Muscle of leg (tissue), 11 donors: ENCODE measurements around the gene MYO1E. TPM values are rescaled to one million over a fixed set of nuclear protein-coding genes. Genes with fewer than 3 reads are reported as not detected.
A peak's percentile ranks its signal among the peaks of the same experiment; 100 is the strongest.

Experiments used
- DNase-seq: peaks from one replicate; pipeline ENCODE4 v3.0.0; 2013
- H3K27ac ChIP-seq: one replicate; pipeline ENCODE4 v1.5.1; 2013; ENCODE audit warnings: mild to moderate bottlenecking, low read length, control low read depth
- H3K27me3 ChIP-seq: one replicate; pipeline ENCODE4 v1.6.1; 2013; ENCODE audit warnings: low read length; ENCODE audit not compliant: control insufficient read depth, insufficient read depth
- H3K36me3 ChIP-seq: one replicate; pipeline ENCODE4 v1.6.1; 2013; ENCODE audit warnings: low read length; ENCODE audit not compliant: control insufficient read depth, insufficient read depth
- H3K4me1 ChIP-seq: one replicate; pipeline ENCODE4 v1.6.1; 2013; ENCODE audit warnings: low read length; ENCODE audit not compliant: control insufficient read depth, insufficient read depth
- H3K4me3 ChIP-seq: one replicate; pipeline ENCODE4 v1.5.1; 2013; ENCODE audit warnings: low read length, control low read depth
- H3K9me3 ChIP-seq: replicated peaks from 2 replicates; pipeline ENCODE4 v1.6.1; 2013; ENCODE audit warnings: low read depth, low read length; ENCODE audit not compliant: control insufficient read depth
- WGBS: methylation state at CpG from one replicate; pipeline ENCODE4 v1.1.5; 2013; ENCODE audit warnings: missing lambda C conversion rate; ENCODE audit not compliant: insufficient coverage; 5-methylcytosine and 5-hydroxymethylcytosine counted together
- polyA plus RNA-seq, 8 donors: library from polyadenylated mRNA; unstranded; fragments of 120-200 nt; gene quantifications; one replicate each; pipeline versions ENCODE4 v1.2.1 to v1.2.3, GENCODE V29; 2013; ENCODE audit warnings: inconsistent platforms in 1 of 8, low replicate concordance in 1 of 8; ENCODE audit not compliant: insufficient read length in 8 of 8, insufficient read depth in 1 of 8
- total RNA-seq: library from RNA; stranded (reverse); fragments of 120-200 nt; gene quantifications from one replicate; pipeline ENCODE4 v1.2.4, GENCODE V29; 2013

The MYO1E gene
- total and polyA plus RNA-seq, 9 donors: 30.2 to 44.0 (median 36.1) TPM

DNA sequence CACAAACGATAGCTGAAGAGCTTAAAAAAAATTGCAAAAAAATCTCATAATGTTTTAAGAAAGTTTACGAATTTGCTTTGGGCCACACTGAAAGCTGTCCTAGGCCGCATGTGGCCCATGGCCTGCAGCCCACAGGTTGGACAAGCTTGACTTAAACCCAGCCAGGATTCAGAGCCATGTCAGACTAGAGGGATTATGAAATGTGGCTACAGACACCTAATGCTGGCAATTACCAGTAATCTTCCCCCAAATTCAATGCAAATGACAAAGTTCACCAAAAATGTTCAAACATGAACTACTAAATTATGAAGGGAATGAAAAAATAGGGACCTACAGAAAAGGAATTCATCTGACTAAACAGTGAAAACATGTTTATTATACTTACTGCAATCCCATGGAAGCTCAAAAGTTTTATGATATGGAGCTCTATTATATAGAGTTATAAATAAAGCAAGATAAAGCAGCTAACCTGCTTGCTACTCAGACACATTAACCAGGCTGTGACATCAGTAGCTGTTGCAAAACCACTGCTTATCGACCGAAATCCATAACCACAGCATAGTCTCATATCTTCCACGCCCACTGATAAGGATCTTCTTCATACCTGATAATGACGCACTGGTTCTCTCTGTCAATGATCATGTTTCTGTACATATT, 116.9 kb downstream of the MYO1E start:
- Histone ChIP-seq H3K4me3 (no peak overlapping the region), H3K4me1 (no peaks in the 10 kb centered on the region), H3K36me3 (no peaks in the 10 kb centered on the region), H3K27ac (no peak overlapping the region), H3K27me3 (no peaks in the 10 kb centered on the region), H3K9me3 (no peaks in the 10 kb centered on the region)
- WGBS: 93% methylated on average over 4 of the region's 7 CpGs
- DNase-seq: no peak

DNA sequence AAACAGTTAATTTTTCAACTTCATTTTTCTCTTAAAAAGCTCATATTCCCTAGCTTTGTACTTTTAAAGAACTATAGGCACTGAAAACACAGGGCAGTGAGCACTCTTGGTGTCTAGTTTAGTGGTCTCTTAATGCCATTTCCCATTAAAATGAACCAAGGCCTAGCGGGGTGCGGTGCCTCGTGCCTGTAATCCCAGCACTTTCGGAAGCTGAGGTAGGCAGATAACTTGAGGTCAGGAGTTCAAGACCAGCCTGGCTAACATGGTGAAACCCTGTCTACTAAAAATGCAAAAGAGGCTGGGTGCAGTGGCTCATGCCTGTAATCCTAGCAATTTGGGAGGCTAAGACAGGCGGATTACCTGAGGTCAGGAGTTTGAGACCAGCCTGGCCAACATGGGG, 120.5 kb downstream of the MYO1E start:
- no peak overlapping the region for H3K27ac ChIP-seq
- H3K27me3 ChIP-seq: no peaks in the 10 kb centered on the region
- WGBS: 100% methylated on average over 3 of the region's 5 CpGs
- no peak for DNase-seq
- no peak overlapping the region for H3K4me3 ChIP-seq
- H3K9me3 ChIP-seq: no peaks in the 10 kb centered on the region
- peaks cover 5% of the 10 kb centered on the region for H3K36me3 ChIP-seq
- H3K4me1 ChIP-seq: peaks cover 2% of the 10 kb centered on the region

DNA sequence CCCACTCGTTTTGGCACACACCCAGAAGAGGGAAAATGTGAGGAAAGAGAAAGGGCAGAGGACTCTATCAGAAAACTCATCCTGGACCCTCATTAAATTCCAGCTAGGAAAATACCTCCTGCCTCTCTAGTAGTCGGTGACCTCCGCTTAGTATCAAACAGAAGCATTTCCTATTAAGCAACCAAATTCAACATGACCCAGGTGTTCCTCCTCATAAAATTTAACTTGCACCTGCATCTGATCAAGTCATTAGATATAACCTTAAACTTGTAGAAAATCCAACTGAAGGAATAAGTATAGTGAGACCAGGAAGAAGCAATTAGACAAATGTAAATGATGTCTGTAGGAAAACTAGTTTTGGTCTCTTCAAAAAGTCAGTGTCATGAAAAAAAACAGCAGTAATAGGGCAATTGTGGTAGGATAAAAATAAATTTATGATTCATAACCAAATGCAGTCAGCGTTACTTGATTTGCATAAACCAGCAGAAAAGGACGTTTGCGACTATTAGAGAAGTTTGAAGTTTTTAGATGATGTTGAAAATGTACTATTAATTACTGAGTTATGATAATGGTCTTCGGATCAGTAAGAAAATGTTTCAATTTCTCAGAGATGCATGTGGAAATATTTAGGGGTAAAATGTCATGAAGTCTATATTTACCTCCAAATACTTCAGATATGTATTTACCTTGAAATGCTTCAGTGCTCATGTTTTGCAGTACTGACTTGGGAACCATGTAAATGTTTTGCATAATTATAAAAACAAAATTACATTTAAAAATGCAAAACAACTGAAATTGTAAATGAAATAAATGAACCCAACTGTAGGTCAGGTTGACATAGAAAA, 121.4 kb downstream of the MYO1E start:
- no peak overlapping the region for H3K4me3 ChIP-seq
- H3K27ac ChIP-seq: no peak overlapping the region
- no peaks in the 10 kb centered on the region for H3K27me3 ChIP-seq
- WGBS: no CpG with 5 or more reads among the region's 7 CpGs
- no peaks in the 10 kb centered on the region for H3K9me3 ChIP-seq
- no peak for DNase-seq
- H3K4me1 ChIP-seq: peaks cover 2% of the 10 kb centered on the region
- H3K36me3 ChIP-seq: peaks cover 5% of the 10 kb centered on the region

GRCh38 chr15:59250249-59250648, 122.4 kb downstream of the MYO1E start:
- Histone ChIP-seq H3K4me1 (peaks cover 2% of the 10 kb centered on the region), H3K9me3 (no peaks in the 10 kb centered on the region), H3K4me3 (no peak overlapping the region), H3K27ac (no peak overlapping the region), H3K36me3 (peaks cover 5% of the 10 kb centered on the region), H3K27me3 (no peaks in the 10 kb centered on the region)
- WGBS: 75% methylated on average over 8 of the region's 13 CpGs
- no peak for DNase-seq

GRCh38 chr15:59249816-59250215, 122.9 kb downstream of the MYO1E start:
- Histone ChIP-seq H3K9me3 (no peaks in the 10 kb centered on the region), H3K4me3 (no peak overlapping the region), H3K4me1 (peaks cover 2% of the 10 kb centered on the region), H3K27ac (no peak overlapping the region), H3K27me3 (no peaks in the 10 kb centered on the region), H3K36me3 (peaks cover 5% of the 10 kb centered on the region)
- no peak for DNase-seq
- WGBS: 80% methylated on average over 3 of the region's 5 CpGs

- peaks cover 2% of the 10 kb centered on the region for H3K4me1 ChIP-seq
- H3K27ac ChIP-seq: no peak overlapping the region
- WGBS: 17% methylated on average over 1 of the region's 2 CpGs
- DNase-seq: peak; percentile 58
- H3K27me3 ChIP-seq: no peaks in the 10 kb centered on the region
- no peaks in the 10 kb centered on the region for H3K9me3 ChIP-seq
- H3K4me3 ChIP-seq: no peak overlapping the region
- H3K36me3 ChIP-seq: peaks cover 5% of the 10 kb centered on the region
These were observed 125.3 kb downstream of the MYO1E start for GRCh38 chr15:59247364-59247763.

DNA sequence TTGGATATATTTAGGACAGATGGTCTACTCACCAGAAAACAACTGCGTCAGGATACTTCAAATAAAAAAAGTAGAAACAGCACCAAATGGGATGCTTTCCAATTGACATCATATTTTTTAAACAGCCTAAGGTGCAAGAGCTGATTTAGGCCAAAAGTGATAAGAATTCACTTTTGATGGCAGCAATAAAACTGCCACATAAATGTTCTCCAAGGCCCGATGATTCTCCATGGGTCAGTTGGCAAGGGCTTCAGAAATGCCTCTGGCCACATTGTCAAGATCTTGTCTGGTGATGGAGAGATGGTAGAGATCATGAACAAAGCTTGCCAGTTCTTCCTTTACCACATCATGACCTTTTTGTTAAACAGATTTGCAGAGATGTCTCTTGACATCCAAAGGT, 127.1 kb downstream of the MYO1E start:
- no CpG with 5 or more reads among the region's 2 CpGs for WGBS
- peaks cover 5% of the 10 kb centered on the region for H3K36me3 ChIP-seq
- H3K27me3 ChIP-seq: no peaks in the 10 kb centered on the region
- no peak overlapping the region for H3K4me3 ChIP-seq
- H3K9me3 ChIP-seq: no peaks in the 10 kb centered on the region
- no peak for DNase-seq
- H3K27ac ChIP-seq: no peak overlapping the region
- peaks cover 2% of the 10 kb centered on the region for H3K4me1 ChIP-seq

- DNase-seq: no peak
- Histone ChIP-seq H3K9me3 (no peaks in the 10 kb centered on the region), H3K4me1 (peaks cover 4% of the 10 kb centered on the region), H3K27ac (no peak overlapping the region), H3K4me3 (no peak overlapping the region), H3K27me3 (no peaks in the 10 kb centered on the region), H3K36me3 (no peaks in the 10 kb centered on the region)
- no CpG with 5 or more reads among the region's 3 CpGs for WGBS
These were observed 128.3 kb downstream of the MYO1E start for GRCh38 chr15:59244337-59244736.

- Histone ChIP-seq H3K27ac (no peak overlapping the region), H3K9me3 (no peaks in the 10 kb centered on the region), H3K27me3 (no peaks in the 10 kb centered on the region), H3K4me3 (no peak overlapping the region), H3K4me1 (peaks cover 4% of the 10 kb centered on the region), H3K36me3 (no peaks in the 10 kb centered on the region)
- 82% methylated on average over 2 of the region's 5 CpGs for WGBS
- DNase-seq: no peak
These were observed 129.0 kb downstream of the MYO1E start for GRCh38 chr15:59243622-59244021.

GRCh38 chr15:59242649-59243048, 130.0 kb downstream of the MYO1E start:
- Histone ChIP-seq H3K4me3 (no peak overlapping the region), H3K27ac (no peak overlapping the region), H3K36me3 (no peaks in the 10 kb centered on the region), H3K9me3 (no peaks in the 10 kb centered on the region), H3K27me3 (no peaks in the 10 kb centered on the region), H3K4me1 (peaks cover 4% of the 10 kb centered on the region)
- 80% methylated on average over 1 of the region's 2 CpGs for WGBS
- DNase-seq: no peak
